Heart left ventricle (tissue), 16 donors: ENCODE measurements around the gene PCDH8. TPM values are rescaled to one million over a fixed set of nuclear protein-coding genes. Genes with fewer than 3 reads are reported as not detected.

Experiments used
- ATAC-seq, 4 donors: fragments of 200-7000 bp; cut with Tn5 transposase; one replicate each; pipeline ENCODE4 v1.9.1; 2020 to 2022; ENCODE audit warnings: moderate library complexity in 4 of 4, mild to moderate bottlenecking in 3 of 4, moderate number of reproducible peaks in 1 of 4
- DNase-seq, 5 donors: peaks; one replicate each; pipeline ENCODE4 v3.0.0-alpha.2; 2020
- H3K27ac ChIP-seq, 12 donors: fragments of 200-600 bp; sonication (generic) in 4 of 12; one replicate each; pipeline versions ENCODE4 v1.5.0 to v1.8.0; 2016 to 2022; ENCODE audit warnings: mild to moderate bottlenecking in 2 of 12
- H3K27me3 ChIP-seq, 9 donors: fragments of 200-600 bp; sonication (generic) in 2 of 9; one replicate each; pipeline versions ENCODE4 v1.5.1 to v1.8.0; 2016 to 2022; ENCODE audit warnings: mild to moderate bottlenecking in 3 of 9
- H3K36me3 ChIP-seq, 9 donors: fragments of 200-600 bp; sonication (generic) in 2 of 9; one replicate each; pipeline versions ENCODE4 v1.5.0 to v1.8.0; 2018 to 2022; ENCODE audit warnings: mild to moderate bottlenecking in 2 of 9
- H3K4me1 ChIP-seq, 12 donors: fragments of 200-600 bp; sonication (generic) in 4 of 12; one replicate each; pipeline versions ENCODE4 v1.5.0 to v1.8.0; 2016 to 2022; ENCODE audit warnings: mild to moderate bottlenecking in 3 of 12
- H3K4me3 ChIP-seq, 12 donors: fragments of 200-600 bp; sonication (generic) in 4 of 12; one replicate each; pipeline versions ENCODE4 v1.5.0 to v1.8.0; 2017 to 2022; ENCODE audit warnings: mild to moderate bottlenecking in 9 of 12, moderate library complexity in 4 of 12
- H3K9me3 ChIP-seq, 12 donors: fragments of 200-600 bp; sonication (generic) in 4 of 12; one replicate each; pipeline versions ENCODE4 v1.5.0 to v1.8.0; 2016 to 2022; ENCODE audit warnings: mild to moderate bottlenecking in 1 of 12
- CTCF ChIP-seq, 12 donors: fragments of 200-600 bp; sonication (generic) in 4 of 12; IDR thresholded peaks; one replicate each; pipeline versions ENCODE4 v1.5.0 to v1.8.0; 2018 to 2022; ENCODE audit warnings: antibody characterized with exemption in 12 of 12, mild to moderate bottlenecking in 5 of 12
- POLR2A ChIP-seq, 2 donors: fragments of 450-650 bp; IDR thresholded peaks; one replicate each; pipeline ENCODE4 v1.6.1; 2017; ENCODE audit warnings: antibody characterized with exemption in 2 of 2, mild to moderate bottlenecking in 2 of 2, moderate library complexity in 2 of 2
- WGBS, 4 donors: extraction: QIAGEN DNeasy Blood & Tissue Kit in 2 of 4; methylation state at CpG; one replicate each; pipeline versions ENCODE4 v1.1.5 to v1.1.7; 2013 to 2018; 5-methylcytosine and 5-hydroxymethylcytosine counted together
- intact Hi-C, 10 donors: fragments of 100-400 bp; cut with DNase I; formaldehyde crosslinking; loops; one replicate each; pipeline versions ENCODE4 v1.11.1 to v1.14.2; 2022
- polyA plus RNA-seq, 2 donors: library from polyadenylated mRNA; stranded (reverse); fragments of 200-250 nt; gene quantifications; one replicate each; pipeline ENCODE4 v1.2.3, GENCODE V29; 2013
- total RNA-seq, 9 donors: library from RNA; depleted of rRNA in 2 of 9; stranded (reverse); fragments of >200 nt in 2 of 9; fragmentation: NEBNext Ultra II Directional in 3 of 9; extraction: Animal tissue kit (Norgen Biotek cat#: 25700) in 3 of 9; gene quantifications; one replicate each; pipeline versions ENCODE4 v1.1.0 to v1.2.4, GENCODE V29; 2016 to 2023
- donor health status: ischemic (EF 13 %, LVEDD 7.1; RV severe dilation, severe dysfunction).
- donor health status: healthy with polysubstance abuse.
- donor health status: DM: no; HTN: yes; CAD: no.
- donor health status: DM: no; HTN: no; CAD: no.
- donor health status: ischemic (EF 25% LVEDD 6.9; RV normal size, moderate dysfunction).
- donor health status: ischemic (EF 25% LVEDD 5.7; RV mildly dilated, moderate dysfunction).
- donor health status: healthy.
- donor health status: DM: yes; HTN: yes; CAD: no.
- donor health status: ischemic (EF 35%, LVEDD 5.7; RV mildly dilated, moderate dysfunction).
- donor health status: nonischemic (EF 11% LVEDD 7.7; RV severe dilation, severe dysfunction).
- donor health status: DM: yes; HTN: yes; CAD: no.
- donor health status: PGD.
- donor health status: ischemic (EF 29% LVEDD 5.4; RV normal size, mild dysfunction).
- donor health status: nonischemic (EF 23%, LVEDD 6.1; RV moderate dilation, normal function).

Gene PCDH8
- total and polyA plus RNA-seq, 11 donors, result not detected

GRCh38 chr13:52835071-52835839, 13.2 kb downstream of the PCDH8 start:
- Histone ChIP-seq H3K27ac (no peak overlapping the region), H3K4me1 (no peaks in the 10 kb centered on the region), H3K9me3 (no peaks in the 10 kb centered on the region), H3K4me3 (no peak overlapping the region), H3K36me3 (no peaks in the 10 kb centered on the region), H3K27me3 (peaks cover 0 to 53% (median 7%) of the 10 kb centered on the region in 9 donors)
- ATAC-seq, result no peak
- DNase-seq, result no peak
- intact Hi-C loops, result no loop called here
- WGBS, 4 donors, result 33 to 40% (median 37%) methylated on average over 2 of the region's 2 CpGs
- TF ChIP-seq CTCF (IDR thresholded peaks at IDR 0.05) (no peak), POLR2A (IDR thresholded peaks at IDR 0.05) (no peak)

- no peak for TF ChIP-seq POLR2A (IDR thresholded peaks at IDR 0.05)
- TF ChIP-seq CTCF (IDR thresholded peaks at IDR 0.05), result no peak
- DNase-seq (no peak), ATAC-seq (no peak)
- Histone ChIP-seq H3K4me3 (no peak overlapping the region), H3K4me1 (no peaks in the 10 kb centered on the region), H3K9me3 (no peaks in the 10 kb centered on the region), H3K27ac (no peak overlapping the region), H3K36me3 (no peaks in the 10 kb centered on the region), H3K27me3 (peaks cover 0 to 37% (median 4%) of the 10 kb centered on the region in 9 donors)
- intact Hi-C loops, result no loop called here
- WGBS, 4 donors, result 75 to 83% (median 79%) methylated on average over 7 of the region's 7 CpGs
Measured at GRCh38 chr13:52833296-52833875, 15.1 kb downstream of the PCDH8 start.

GRCh38 chr13:52832313-52832712, 16.1 kb downstream of the PCDH8 start:
- TF ChIP-seq CTCF (IDR thresholded peaks at IDR 0.05), result no peak
- TF ChIP-seq POLR2A (IDR thresholded peaks at IDR 0.05), result no peak
- Histone ChIP-seq H3K27ac (no peak overlapping the region), H3K36me3 (no peaks in the 10 kb centered on the region), H3K4me1 (no peaks in the 10 kb centered on the region), H3K27me3 (peaks cover 0 to 28% (median 4%) of the 10 kb centered on the region in 9 donors), H3K9me3 (no peaks in the 10 kb centered on the region), H3K4me3 (no peak overlapping the region)
- WGBS, 4 donors, result 55 to 63% (median 57%) methylated on average over 5 of the region's 5 CpGs
- intact Hi-C loops, result no loop called here
- DNase-seq, result no peak
- no peak for ATAC-seq

- Histone ChIP-seq H3K36me3 (no peaks in the 10 kb centered on the region), H3K9me3 (no peaks in the 10 kb centered on the region), H3K4me3 (no peak overlapping the region), H3K27ac (no peak overlapping the region), H3K27me3 (peaks cover 0 to 24% (median 4%) of the 10 kb centered on the region in 9 donors), H3K4me1 (no peaks in the 10 kb centered on the region)
- ATAC-seq (no peak), DNase-seq (no peak)
- intact Hi-C loops, result no loop called here
- WGBS, 4 donors, result 76 to 82% (median 78%) methylated on average over 2 of the region's 2 CpGs
- TF ChIP-seq POLR2A (IDR thresholded peaks at IDR 0.05) (no peak), CTCF (IDR thresholded peaks at IDR 0.05) (no peak)
Measured at GRCh38 chr13:52830946-52831345, 17.5 kb downstream of the PCDH8 start.
